Panc1 (cell line): Measurements from ENCODE around the gene NCKAP5. TPM values are rescaled to one million over a fixed set of nuclear protein-coding genes. Genes with fewer than 3 reads are reported as not detected.

Experiments
- ATAC-seq: fragments of 200-7000 bp; cut with Tn5 transposase; 2 replicates; pipeline ENCODE4 v1.9.1; 2020; ENCODE audit warnings: mild to moderate bottlenecking, moderate library complexity
- BruUV-seq: library from RNA; stranded (reverse); fragments of 400-500 nt; replicated peaks from 2 replicates; lab custom pipeline; 2021; lab: Mats Ljungman, UMichigan
- CTCF ChIA-PET: fragments of 300-600 bp; sonication (Branson Sonifier 250); formaldehyde crosslinking; loops from one replicate; lab custom pipeline; 2022; ENCODE audit warnings: antibody characterized with exemption; lab: Charles Lee
- POLR2A ChIA-PET: fragments of 300-600 bp; sonication (Branson Sonifier 250); formaldehyde crosslinking; loops from one replicate; lab custom pipeline; 2022; ENCODE audit warnings: antibody characterized with exemption; lab: Charles Lee
- DNase-seq: peaks from one replicate; pipeline ENCODE4 v3.0.0-alpha.2; 2010; ENCODE audit warnings: low read depth, low spot score
- H3K27ac ChIP-seq: 2 replicates; pipeline ENCODE4 v1.5.1; 2011; ENCODE audit warnings: mild to moderate bottlenecking, low read length, inconsistent platforms
- H3K27me3 ChIP-seq: fragments of 200-500 bp; sonication (Bioruptor generic); 2 replicates; pipeline ENCODE4 v1.6.0; 2014; ENCODE audit warnings: low read length, inconsistent platforms; ENCODE audit not compliant: control insufficient read depth, insufficient read depth
- H3K36me3 ChIP-seq: fragments of 200-500 bp; sonication (Bioruptor generic); 2 replicates; pipeline ENCODE4 v1.5.1; 2014; ENCODE audit warnings: inconsistent platforms, mild to moderate bottlenecking, low read length, moderate library complexity; ENCODE audit not compliant: control insufficient read depth, insufficient read depth
- H3K4me1 ChIP-seq: 2 replicates; pipeline ENCODE4 v1.5.1; 2011; ENCODE audit warnings: inconsistent platforms, mild to moderate bottlenecking, low read length, moderate library complexity; ENCODE audit not compliant: control insufficient read depth, insufficient read depth
- H3K4me3 ChIP-seq, 2 experiments: 2 replicates each; pipeline ENCODE4 v1.5.1; 2011 to 2012; ENCODE audit warnings: low read depth in 2 of 2, low read length in 2 of 2, mild to moderate bottlenecking in 2 of 2, inconsistent platforms in 1 of 2, moderate library complexity in 1 of 2
- H3K9me3 ChIP-seq: fragments of 200-500 bp; sonication (Bioruptor generic); 2 replicates; pipeline ENCODE4 v1.5.1; 2014; ENCODE audit warnings: low read depth, mild to moderate bottlenecking, inconsistent platforms, low read length, moderate library complexity; ENCODE audit not compliant: control insufficient read depth, insufficient read depth
- CTCF ChIP-seq: fragments of 450-650 bp; IDR thresholded peaks from 2 replicates; pipeline ENCODE4 v1.5.1; 2017; ENCODE audit warnings: mild to moderate bottlenecking
- POLR2AphosphoS5 ChIP-seq: IDR thresholded peaks from 2 replicates; pipeline ENCODE4 v1.6.1; 2012; ENCODE audit warnings: mild to moderate bottlenecking, low read depth, low read length, moderate library complexity
- REST ChIP-seq, 2 experiments: IDR thresholded peaks; 2 replicates each; pipeline ENCODE4 v1.6.1; 2011 to 2012; ENCODE audit warnings: low read depth in 2 of 2, control low read depth in 1 of 2, low read length in 1 of 2, mild to moderate bottlenecking in 1 of 2, moderate library complexity in 1 of 2; ENCODE audit not compliant: insufficient read depth in 1 of 2
- SIN3A ChIP-seq: IDR thresholded peaks from 2 replicates; pipeline ENCODE4 v1.6.1; 2012; ENCODE audit warnings: low read depth, mild to moderate bottlenecking, low read length, moderate library complexity, borderline replicate concordance; ENCODE audit not compliant: insufficient read depth
- TCF7L2 ChIP-seq: IDR thresholded peaks from 2 replicates; pipeline ENCODE4 v1.6.1; 2011; ENCODE audit warnings: mild to moderate bottlenecking, low read depth, low read length, inconsistent platforms
- in situ Hi-C: cut with HindIII; loops from 2 replicates; pipeline ENCODE4 v1.10.0; 2016; ENCODE audit warnings: low sequenced_read_pairs, low pct_unique_long_range_greater_than_20kb
- intact Hi-C: fragments of 100-400 bp; cut with micrococcal nuclease; formaldehyde crosslinking; loops from one replicate; pipeline ENCODE4 v1.10.0; 2022; ENCODE audit not compliant: unreplicated experiment
- total RNA-seq: library from RNA; stranded (reverse); gene quantifications from one replicate; pipeline ENCODE4 v1.2.1, GENCODE V29; 2021; ENCODE audit not compliant: unreplicated experiment

The NCKAP5 gene
- total RNA-seq, 1 experiment from 2014 or later: 0.10 TPM

GRCh38 chr2:132896073-132896472 is 672.2 kb downstream of the NCKAP5 start:
- ChIA-PET POLR2A (no interaction called here), CTCF (no interaction called here)
- BruUV-seq: no TSS peak
- Histone ChIP-seq H3K4me1 (no peaks in the 10 kb centered on the region), H3K4me3 (no peak overlapping the region), H3K27ac (no peak overlapping the region), H3K27me3 (no peaks in the 10 kb centered on the region), H3K36me3 (no peaks in the 10 kb centered on the region), H3K9me3 (no peaks in the 10 kb centered on the region)
- intact Hi-C loops: no loop called here
- in situ Hi-C loops: no loop called here
- TF ChIP-seq TCF7L2 (no peak), REST (IDR thresholded peaks at IDR 0.05; ENCODE audit: insufficient read depth in 1 of 2, low read depth in 2 of 2, low read length in 1 of 2) (no peak), SIN3A (no peak), CTCF (no peak), POLR2AphosphoS5 (no peak)
- no peak for ATAC-seq
- no peak for DNase-seq

- no peaks in the 10 kb centered on the region for H3K36me3 ChIP-seq
- BruUV-seq: no TSS peak
- intact Hi-C loops: no loop called here
- DNase-seq (no peak), ATAC-seq (no peak)
- no peaks in the 10 kb centered on the region for H3K4me1 ChIP-seq
- no peaks in the 10 kb centered on the region for H3K27me3 ChIP-seq
- in situ Hi-C loops: no loop called here
- ChIA-PET CTCF (no interaction called here), POLR2A (no interaction called here)
- TF ChIP-seq REST (IDR thresholded peaks at IDR 0.05; ENCODE audit: insufficient read depth in 1 of 2, low read depth in 2 of 2, low read length in 1 of 2) (no peak), TCF7L2 (no peak), SIN3A (no peak), POLR2AphosphoS5 (no peak), CTCF (no peak)
- H3K9me3 ChIP-seq: no peaks in the 10 kb centered on the region; the same call in 1 of the 2 replicates
- no peak overlapping the region for H3K27ac ChIP-seq
- H3K4me3 ChIP-seq: no peak overlapping the region
These were observed 676.8 kb downstream of the NCKAP5 start for GRCh38 chr2:132891498-132891897.
